Muscle layer of colon (tissue), 2 donors: Measurements from ENCODE around the gene RALGPS2.
"Not testable (repeated sequence)": the region's sequence is repeated elsewhere in the genome, so short reads cannot be mapped to it uniquely, and the experiment has no call there.

Experiments used
- H3K27ac ChIP-seq: one replicate; pipeline ENCODE4 v1.7.0; 2013; ENCODE audit warnings: low read depth, mild to moderate bottlenecking, low read length, moderate library complexity
- H3K27me3 ChIP-seq, 2 donors: one replicate each; pipeline ENCODE4 v1.7.0; 2013; ENCODE audit warnings: low read length in 2 of 2, mild to moderate bottlenecking in 2 of 2; ENCODE audit not compliant: insufficient read depth in 2 of 2, control insufficient read depth in 1 of 2
- H3K36me3 ChIP-seq: one replicate; pipeline ENCODE4 v1.7.0; 2013; ENCODE audit warnings: mild to moderate bottlenecking, low read length; ENCODE audit not compliant: insufficient read depth
- H3K4me1 ChIP-seq: one replicate; pipeline ENCODE4 v1.7.0; 2013; ENCODE audit warnings: mild to moderate bottlenecking, low read length; ENCODE audit not compliant: insufficient read depth
- H3K4me3 ChIP-seq, 2 donors: one replicate each; pipeline ENCODE4 v1.7.0; 2013; ENCODE audit warnings: low read length in 2 of 2, low read depth in 1 of 2, mild to moderate bottlenecking in 1 of 2, moderate library complexity in 1 of 2
- H3K9ac ChIP-seq: one replicate; pipeline ENCODE4 v1.7.0; 2013; ENCODE audit warnings: low read length
- H3K9me3 ChIP-seq: one replicate; pipeline ENCODE4 v1.7.0; 2013; ENCODE audit warnings: mild to moderate bottlenecking, low read length
- donor health status: abdominal sarcoma.
- donor health status: Adenocarcinoma of cecum.

Gene RALGPS2

GRCh38 chr1:178746345-178746744 lies 21.3 kb downstream of the RALGPS2 start:
- Histone ChIP-seq H3K4me1 (no peaks in the 10 kb centered on the region), H3K9ac (no peak overlapping the region), H3K9me3 (no peaks in the 10 kb centered on the region), H3K36me3 (no peaks in the 10 kb centered on the region), H3K27ac (no peak overlapping the region), H3K4me3 (no peak overlapping the region), H3K27me3 (no peaks in the 10 kb centered on the region)

- H3K4me1 ChIP-seq, H3K4me3 ChIP-seq, H3K36me3 ChIP-seq, H3K27me3 ChIP-seq, H3K9ac ChIP-seq, H3K27ac ChIP-seq, H3K9me3 ChIP-seq: not testable (repeated sequence)
Measured at GRCh38 chr1:178747361-178747760, 22.3 kb downstream of the RALGPS2 start.

- H3K36me3 ChIP-seq, result no peaks in the 10 kb centered on the region
- H3K9me3 ChIP-seq, result no peaks in the 10 kb centered on the region
- H3K4me3 ChIP-seq, result no peak overlapping the region
- no peak overlapping the region for H3K9ac ChIP-seq
- no peak overlapping the region for H3K27ac ChIP-seq
- no peaks in the 10 kb centered on the region for H3K4me1 ChIP-seq
- H3K27me3 ChIP-seq, result no peaks in the 10 kb centered on the region
Measured at GRCh38 chr1:178749581-178750166, 24.6 kb downstream of the RALGPS2 start.

GRCh38 chr1:178751046-178751445 lies 26.0 kb downstream of the RALGPS2 start:
- no peaks in the 10 kb centered on the region for H3K4me1 ChIP-seq
- H3K4me3 ChIP-seq, result no peak overlapping the region
- H3K27ac ChIP-seq, result no peak overlapping the region
- no peaks in the 10 kb centered on the region for H3K27me3 ChIP-seq
- no peaks in the 10 kb centered on the region for H3K9me3 ChIP-seq
- no peak overlapping the region for H3K9ac ChIP-seq
- H3K36me3 ChIP-seq, result no peaks in the 10 kb centered on the region

- Histone ChIP-seq H3K27me3 (no peaks in the 10 kb centered on the region), H3K4me1 (no peaks in the 10 kb centered on the region), H3K27ac (no peak overlapping the region), H3K4me3 (no peak overlapping the region), H3K9ac (no peak overlapping the region), H3K9me3 (no peaks in the 10 kb centered on the region), H3K36me3 (no peaks in the 10 kb centered on the region)
Measured at GRCh38 chr1:178752891-178753290, 27.8 kb downstream of the RALGPS2 start.

GRCh38 chr1:178754655-178755256 lies 29.7 kb downstream of the RALGPS2 start:
- not testable (repeated sequence) for H3K4me1 ChIP-seq, H3K27ac ChIP-seq, H3K27me3 ChIP-seq, H3K4me3 ChIP-seq, H3K36me3 ChIP-seq, H3K9ac ChIP-seq, H3K9me3 ChIP-seq

GRCh38 chr1:178768423-178768822 lies 43.4 kb downstream of the RALGPS2 start:
- no peaks in the 10 kb centered on the region for H3K4me1 ChIP-seq
- H3K36me3 ChIP-seq, result no peaks in the 10 kb centered on the region
- no peaks in the 10 kb centered on the region for H3K27me3 ChIP-seq
- no peaks in the 10 kb centered on the region for H3K9me3 ChIP-seq
- no peak overlapping the region for H3K27ac ChIP-seq
- H3K9ac ChIP-seq, result no peak overlapping the region
- H3K4me3 ChIP-seq, result no peak overlapping the region

- Histone ChIP-seq H3K36me3 (no peaks in the 10 kb centered on the region), H3K27me3 (no peaks in the 10 kb centered on the region), H3K9me3 (no peaks in the 10 kb centered on the region), H3K27ac (no peak overlapping the region), H3K9ac (no peak overlapping the region), H3K4me3 (no peak overlapping the region), H3K4me1 (no peaks in the 10 kb centered on the region)
Measured at GRCh38 chr1:178772952-178773351, 47.9 kb downstream of the RALGPS2 start.

- no peak overlapping the region for H3K27ac ChIP-seq
- no peak overlapping the region for H3K4me3 ChIP-seq
- no peaks in the 10 kb centered on the region for H3K36me3 ChIP-seq
- H3K27me3 ChIP-seq, result no peaks in the 10 kb centered on the region
- no peaks in the 10 kb centered on the region for H3K4me1 ChIP-seq
- H3K9ac ChIP-seq, result no peak overlapping the region
- no peaks in the 10 kb centered on the region for H3K9me3 ChIP-seq
Measured at GRCh38 chr1:178774263-178774662, 49.2 kb downstream of the RALGPS2 start.

- no peaks in the 10 kb centered on the region for H3K9me3 ChIP-seq
- no peak overlapping the region for H3K4me3 ChIP-seq
- H3K9ac ChIP-seq, result no peak overlapping the region
- H3K27me3 ChIP-seq, result no peaks in the 10 kb centered on the region
- no peaks in the 10 kb centered on the region for H3K4me1 ChIP-seq
- no peaks in the 10 kb centered on the region for H3K36me3 ChIP-seq
- H3K27ac ChIP-seq, result no peak overlapping the region
Measured at GRCh38 chr1:178776553-178776952, 51.5 kb downstream of the RALGPS2 start.

- no peaks in the 10 kb centered on the region for H3K36me3 ChIP-seq
- H3K4me3 ChIP-seq, result no peak overlapping the region
- no peaks in the 10 kb centered on the region for H3K9me3 ChIP-seq
- H3K9ac ChIP-seq, result no peak overlapping the region
- H3K4me1 ChIP-seq, result no peaks in the 10 kb centered on the region
- H3K27ac ChIP-seq, result no peak overlapping the region
- H3K27me3 ChIP-seq, result no peaks in the 10 kb centered on the region
Measured at GRCh38 chr1:178781533-178782330, 56.7 kb downstream of the RALGPS2 start.
